ENCODE data around the gene PDPK1.

The PDPK1 gene

GRCh38 chr16:2507052-2507659 lies 30.7 kb upstream of the PDPK1 start:
- DNase-seq (ENCODE audit: low spot score) = no peak

GRCh38 chr16:2507665-2508064 lies 30.2 kb upstream of the PDPK1 start:
- DNase-seq (ENCODE audit: low spot score) = no peak

GRCh38 chr16:2508722-2509400 lies 29.0 kb upstream of the PDPK1 start:
- DNase-seq (ENCODE audit: low spot score) = no peak

GRCh38 chr16:2511128-2511800 lies 26.6 kb upstream of the PDPK1 start:
- DNase-seq (ENCODE audit: low spot score) = no peak

DNA sequence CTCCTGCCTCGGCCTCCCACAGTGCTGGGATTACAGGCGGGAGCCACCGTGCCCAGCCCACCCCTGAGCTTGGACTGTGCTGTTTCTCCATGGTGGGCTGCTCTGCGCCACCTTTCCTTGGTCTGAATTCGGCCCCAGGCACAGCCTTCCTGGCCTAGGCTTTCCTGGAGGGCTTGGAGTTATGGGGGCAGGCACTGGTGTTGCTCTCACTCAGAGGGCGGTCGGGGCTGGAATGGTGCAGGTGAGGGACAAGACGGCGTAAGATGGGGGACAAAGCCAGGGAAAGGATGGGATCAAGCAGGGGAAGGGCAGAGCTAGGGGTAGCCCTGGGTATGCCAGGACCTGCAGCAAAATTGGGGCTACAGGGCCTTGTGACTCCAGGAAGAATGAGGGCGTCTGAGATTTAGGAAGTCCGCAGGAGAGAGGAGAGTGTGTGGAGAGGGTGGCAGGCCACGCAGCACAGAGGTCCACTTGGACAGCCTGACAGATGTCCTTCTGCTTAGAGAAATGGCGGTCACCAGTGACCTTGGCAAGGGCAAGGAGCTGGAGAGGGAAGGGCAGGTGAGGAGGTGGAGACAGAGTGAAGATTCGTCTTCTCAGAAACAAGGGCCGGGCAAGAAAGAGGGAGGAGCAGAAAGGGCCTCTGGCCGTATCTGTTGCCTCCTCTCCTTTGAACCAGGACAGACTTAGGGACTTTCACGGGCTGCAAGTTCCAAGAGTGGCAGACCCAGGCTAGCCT lies 25.7 kb upstream of the PDPK1 start:
- DNase-seq (ENCODE audit: low spot score) = no peak

DNA sequence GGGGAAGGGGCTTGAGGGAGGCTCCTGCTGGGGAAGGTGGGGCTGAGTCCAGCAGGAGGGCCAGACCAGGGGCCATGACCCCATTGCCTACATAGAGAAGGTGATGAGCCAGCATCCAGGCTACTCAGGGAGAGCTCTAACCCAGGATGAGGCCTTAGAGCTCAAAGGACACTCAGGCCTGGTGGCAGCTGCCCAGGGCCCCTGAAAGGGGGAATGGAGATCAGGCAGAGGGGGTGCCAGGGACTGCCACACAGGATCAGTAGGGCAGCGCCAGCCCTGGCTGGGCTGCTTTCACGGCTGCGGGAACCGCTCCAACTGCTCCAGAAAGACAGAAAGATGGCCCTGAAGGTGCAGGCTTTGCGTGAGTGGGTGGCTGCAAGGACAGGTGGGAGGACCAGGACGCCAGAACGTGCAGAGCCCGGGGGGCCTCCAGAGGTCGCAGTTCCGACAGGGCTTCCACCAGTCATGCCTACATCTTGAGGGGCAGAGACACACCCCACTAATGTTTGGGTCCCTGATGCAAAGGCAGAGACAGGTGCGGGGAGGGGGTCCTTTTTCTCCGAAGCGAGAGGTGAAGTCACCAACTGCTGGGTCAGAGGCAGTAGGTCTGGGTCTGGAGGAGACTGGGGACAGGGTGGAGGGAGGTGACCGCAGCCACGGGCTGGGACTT lies 25.0 kb upstream of the PDPK1 start:
- peak; percentile 37 for DNase-seq (ENCODE audit: low spot score)

GRCh38 chr16:2513405-2514332 lies 24.2 kb upstream of the PDPK1 start, which contains the start of gene ATP6V0C:
TSS of gene ATP6V0C (plus strand) at chr16:2513952. CDS start at chr16:2514104, 152 bp downstream.
- peak; percentile 90 for DNase-seq (ENCODE audit: low spot score)

GRCh38 chr16:2514333-2515179 lies 23.3 kb upstream of the PDPK1 start:
- peak; percentile 11 for DNase-seq (ENCODE audit: low spot score)

DNA sequence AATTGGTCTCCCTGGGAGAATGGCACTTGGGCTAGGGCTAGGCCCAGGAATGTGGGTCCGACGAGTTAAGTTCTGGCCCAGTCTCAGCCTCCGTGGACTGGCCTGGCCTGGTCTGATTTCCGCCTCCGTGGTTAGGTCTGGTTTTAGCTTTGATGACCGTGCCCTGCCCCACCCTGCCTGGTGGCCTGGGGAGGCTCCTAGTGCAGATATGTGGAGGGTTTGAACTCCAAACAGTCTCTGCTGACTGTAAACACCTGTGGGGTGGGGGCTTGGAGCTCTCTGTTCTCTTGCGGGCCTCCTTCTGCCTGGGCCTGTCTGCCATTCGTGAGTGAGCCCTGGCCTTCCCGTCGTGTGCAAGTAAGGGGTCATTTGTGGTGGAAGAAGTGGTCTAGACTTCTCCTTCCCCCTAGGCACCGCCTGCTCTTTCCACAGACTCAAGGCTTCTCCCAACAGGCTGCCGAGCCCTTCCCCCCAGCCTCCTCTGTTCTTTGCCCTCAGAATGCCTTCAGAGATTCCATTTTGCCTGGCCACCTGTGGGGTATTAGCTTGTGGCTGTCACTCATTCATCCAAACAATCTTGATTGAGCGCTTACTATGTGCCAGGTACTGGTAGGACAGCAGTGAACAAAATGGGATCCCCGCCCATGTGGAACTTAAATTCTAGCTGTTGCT lies 22.5 kb upstream of the PDPK1 start:
- DNase-seq (ENCODE audit: low spot score) = no peak

- DNase-seq (ENCODE audit: low spot score) = no peak
Observed at GRCh38 chr16:2516391-2517240, 21.2 kb upstream of the PDPK1 start.

GRCh38 chr16:2517954-2518605 lies 19.7 kb upstream of the PDPK1 start:
- DNase-seq (ENCODE audit: low spot score) = no peak

- DNase-seq (ENCODE audit: low spot score) = no peak
Observed at GRCh38 chr16:2518823-2519710, 18.8 kb upstream of the PDPK1 start.

DNA sequence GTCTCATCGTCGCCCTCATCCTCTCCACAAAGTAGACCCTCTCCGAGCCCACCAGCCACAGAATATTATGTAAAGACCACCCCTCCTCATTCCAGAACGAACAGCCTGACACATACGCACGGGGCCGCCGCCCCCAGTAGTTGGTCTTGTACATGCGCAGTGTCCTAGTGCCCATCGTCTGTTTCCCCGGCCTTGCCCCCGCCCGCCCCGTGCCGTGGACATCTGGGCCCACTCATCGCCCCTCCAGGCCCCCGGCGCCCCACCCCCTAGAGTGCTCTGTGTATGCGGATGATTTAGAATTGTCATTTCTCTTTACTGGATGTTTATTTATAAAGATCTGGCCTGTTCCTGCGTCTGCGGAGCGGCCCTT lies 18.1 kb upstream of the PDPK1 start:
- DNase-seq (ENCODE audit: low spot score) = no peak

DNA sequence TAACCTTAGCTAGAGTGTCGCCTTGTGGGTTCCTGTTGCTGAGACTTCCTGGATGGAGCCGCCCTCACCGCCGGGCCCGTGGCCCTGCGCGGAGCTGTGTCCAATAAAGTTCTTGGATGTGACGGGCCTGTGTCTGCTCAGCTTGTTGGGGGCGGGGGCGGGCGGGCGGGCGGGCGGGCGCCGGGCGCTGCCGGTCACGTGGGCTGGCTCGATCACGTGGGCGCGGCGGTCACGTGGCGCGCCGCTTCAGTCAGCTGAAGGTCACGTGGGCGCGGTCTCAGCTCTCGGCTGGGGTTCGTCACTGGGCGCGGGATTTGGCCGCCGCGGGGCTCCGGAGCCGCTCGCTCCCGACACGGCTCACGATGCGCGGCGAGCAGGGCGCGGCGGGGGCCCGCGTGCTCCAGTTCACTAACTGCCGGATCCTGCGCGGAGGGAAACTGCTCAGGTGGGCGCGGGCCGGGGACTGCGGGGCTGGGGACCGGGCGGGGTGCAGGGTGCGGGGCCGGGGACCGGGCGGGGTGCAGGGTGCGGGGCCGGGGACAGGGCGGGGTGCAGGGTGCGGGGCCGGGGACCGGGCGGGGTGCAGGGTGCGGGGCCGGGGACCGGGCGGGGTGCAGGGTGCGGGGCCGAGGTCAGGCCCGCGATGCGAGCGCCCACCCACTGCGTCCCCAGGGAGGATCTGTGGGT lies 17.6 kb upstream of the PDPK1 start, which contains the start of gene AMDHD2:
TSS of gene AMDHD2 (plus strand) at position 275 of the 687 bp plus-strand sequence. CDS start at position 363, 88 bp downstream.
- DNase-seq (ENCODE audit: low spot score) = peak; percentile 81

GRCh38 chr16:2520784-2521531 lies 16.9 kb upstream of the PDPK1 start:
- DNase-seq (ENCODE audit: low spot score) = no peak
